Fibroblast of lung (primary cell): ENCODE data around the gene UFC1.
A peak's percentile ranks its signal among the peaks of the same experiment; 100 is the strongest.

ENCODE experiments used
- EZH2 ChIP-seq: IDR thresholded peaks from 2 replicates; pipeline ENCODE4 v1.5.1; 2012; ENCODE audit warnings: low read length, control low read depth, mild to moderate bottlenecking; ENCODE audit errors: missing control alignments
- TF ChIP-seq, protein P1 (sequence below), 2 donors: IDR thresholded peaks in 1 of 2; conservative IDR thresholded peaks in 1 of 2; 1 replicate in 1 of 2; 2 replicates in 1 of 2; pipeline ENCODE4 v1.5.1; 2011 to 2012; ENCODE audit warnings: low read length in 2 of 2, control low read depth in 1 of 2, inconsistent platforms in 1 of 2, low read depth in 1 of 2, mild to moderate bottlenecking in 1 of 2

DNA sequence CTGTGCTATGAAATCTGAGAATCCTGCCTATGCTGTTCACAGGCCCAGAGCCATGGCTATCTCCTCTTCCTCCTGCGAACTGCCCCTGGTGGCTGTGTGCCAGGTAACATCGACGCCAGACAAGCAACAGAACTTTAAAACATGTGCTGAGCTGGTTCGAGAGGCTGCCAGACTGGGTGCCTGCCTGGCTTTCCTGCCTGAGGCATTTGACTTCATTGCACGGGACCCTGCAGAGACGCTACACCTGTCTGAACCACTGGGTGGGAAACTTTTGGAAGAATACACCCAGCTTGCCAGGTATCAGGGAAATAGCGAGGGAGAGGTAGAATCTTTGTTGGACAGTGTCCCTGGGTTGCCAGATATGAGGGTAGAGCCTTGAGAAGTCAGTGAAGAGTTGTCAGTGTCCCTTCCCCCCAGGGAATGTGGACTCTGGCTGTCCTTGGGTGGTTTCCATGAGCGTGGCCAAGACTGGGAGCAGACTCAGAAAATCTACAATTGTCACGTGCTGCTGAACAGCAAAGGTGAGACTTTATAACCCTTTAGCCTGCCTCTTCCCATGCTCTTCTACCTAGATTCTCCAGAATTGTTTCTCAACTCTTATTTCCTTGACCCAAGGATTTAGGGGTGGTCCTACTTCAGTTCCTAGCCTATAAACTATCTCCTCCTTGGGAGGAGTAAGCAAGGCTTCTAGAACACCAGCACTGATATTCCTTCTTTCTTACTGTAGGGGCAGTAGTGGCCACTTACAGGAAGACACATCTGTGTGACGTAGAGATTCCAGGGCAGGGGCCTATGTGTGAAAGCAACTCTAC lies 34.5 kb upstream of the UFC1 start:
- TF ChIP-seq, protein P1, sequence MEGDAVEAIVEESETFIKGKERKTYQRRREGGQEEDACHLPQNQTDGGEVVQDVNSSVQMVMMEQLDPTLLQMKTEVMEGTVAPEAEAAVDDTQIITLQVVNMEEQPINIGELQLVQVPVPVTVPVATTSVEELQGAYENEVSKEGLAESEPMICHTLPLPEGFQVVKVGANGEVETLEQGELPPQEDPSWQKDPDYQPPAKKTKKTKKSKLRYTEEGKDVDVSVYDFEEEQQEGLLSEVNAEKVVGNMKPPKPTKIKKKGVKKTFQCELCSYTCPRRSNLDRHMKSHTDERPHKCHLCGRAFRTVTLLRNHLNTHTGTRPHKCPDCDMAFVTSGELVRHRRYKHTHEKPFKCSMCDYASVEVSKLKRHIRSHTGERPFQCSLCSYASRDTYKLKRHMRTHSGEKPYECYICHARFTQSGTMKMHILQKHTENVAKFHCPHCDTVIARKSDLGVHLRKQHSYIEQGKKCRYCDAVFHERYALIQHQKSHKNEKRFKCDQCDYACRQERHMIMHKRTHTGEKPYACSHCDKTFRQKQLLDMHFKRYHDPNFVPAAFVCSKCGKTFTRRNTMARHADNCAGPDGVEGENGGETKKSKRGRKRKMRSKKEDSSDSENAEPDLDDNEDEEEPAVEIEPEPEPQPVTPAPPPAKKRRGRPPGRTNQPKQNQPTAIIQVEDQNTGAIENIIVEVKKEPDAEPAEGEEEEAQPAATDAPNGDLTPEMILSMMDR (conservative IDR thresholded peaks at IDR 0.05 in 1 of 2, IDR thresholded peaks at IDR 0.05 in 1 of 2; ENCODE audit: low read depth in 1 of 2, low read length in 2 of 2): peak; percentile 38 to 51
- no peak for TF ChIP-seq EZH2
